Measurements from ENCODE around the gene CDKN2AIPNL.
"Not testable (repeated sequence)": the region's sequence is repeated elsewhere in the genome, so short reads cannot be mapped to it uniquely, and the experiment has no call there.

The CDKN2AIPNL gene

DNA sequence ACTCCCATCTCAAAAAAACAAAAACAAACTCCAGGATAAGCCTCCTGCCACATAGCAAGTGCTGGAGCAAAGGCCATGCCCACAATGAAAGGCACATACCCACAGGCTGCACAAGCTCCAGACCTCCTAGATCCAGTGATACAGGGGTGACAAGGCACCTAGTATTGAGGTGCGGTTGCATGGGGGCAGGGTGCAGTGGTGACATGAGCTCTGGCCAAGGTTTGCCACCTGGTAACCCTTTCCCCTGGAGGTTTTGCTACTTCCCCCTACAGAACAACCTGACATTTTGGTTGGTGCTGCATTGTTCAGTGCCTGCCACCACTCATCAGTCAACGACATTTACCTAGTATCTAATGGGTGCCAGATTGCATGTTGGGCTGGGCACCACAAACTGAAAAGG is 14.5 kb downstream of the CDKN2AIPNL start:
- no peak for DNase-seq (ENCODE audit: low spot score)

DNA sequence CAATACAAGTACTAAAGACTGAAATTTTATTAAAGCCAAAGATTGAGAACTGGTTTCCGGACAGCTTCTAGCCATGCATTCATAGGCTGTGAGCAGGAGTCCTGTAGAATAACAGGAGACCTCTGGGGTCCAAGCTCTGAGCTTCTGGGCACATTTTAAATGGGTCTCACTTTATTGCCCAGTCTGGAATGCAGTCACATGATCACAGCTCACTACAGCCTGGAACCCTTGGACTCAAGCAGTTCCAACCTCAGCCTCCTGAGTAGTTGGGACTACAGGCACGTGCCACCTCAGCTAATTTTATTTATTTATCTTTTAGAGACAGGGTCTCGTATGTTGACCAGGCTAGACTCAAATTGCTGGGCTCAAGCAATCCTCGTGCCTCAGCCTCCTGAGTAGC is 15.4 kb downstream of the CDKN2AIPNL start:
- DNase-seq (ENCODE audit: low spot score), result no peak

DNA sequence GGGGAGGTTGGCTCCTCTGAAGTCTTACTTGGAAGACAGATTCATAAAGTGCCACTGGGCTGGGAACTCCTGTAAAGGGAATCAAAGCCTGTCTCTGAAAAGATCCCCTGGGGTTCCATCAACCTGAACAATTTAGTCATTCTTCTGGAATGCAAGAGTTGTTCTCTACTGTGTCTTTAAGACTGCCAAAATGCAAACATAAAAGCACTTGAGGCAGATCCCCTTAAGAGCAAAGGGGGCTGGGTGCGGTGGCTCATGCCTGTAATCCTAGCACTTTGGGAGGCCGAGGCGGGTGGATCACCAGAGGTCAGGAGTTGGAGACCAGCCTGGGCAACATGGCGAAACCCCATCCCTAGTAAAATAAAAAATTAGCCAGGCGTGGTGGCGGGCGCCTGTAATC is 16.7 kb downstream of the CDKN2AIPNL start:
- no peak for DNase-seq (ENCODE audit: low spot score)

DNA sequence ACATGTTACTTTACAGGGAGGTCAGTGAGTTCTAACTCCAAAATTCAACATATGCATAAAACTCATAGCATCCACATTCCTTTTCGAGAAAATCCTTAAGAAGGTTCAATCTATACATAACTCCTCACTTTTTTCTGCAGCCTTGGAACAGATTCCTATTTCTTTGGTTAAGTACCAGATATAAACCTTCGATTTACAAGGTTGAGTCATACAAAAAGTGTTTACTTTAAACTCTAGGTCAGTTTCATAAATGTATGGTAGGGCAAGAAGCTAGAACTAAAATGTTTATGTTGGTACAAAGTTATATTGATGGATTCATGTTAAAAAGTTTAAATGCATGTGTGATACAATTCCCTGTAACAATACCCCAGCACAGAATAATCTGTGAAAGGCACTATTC is 19.4 kb downstream of the CDKN2AIPNL start:
- no peak for DNase-seq (ENCODE audit: low spot score)

DNA sequence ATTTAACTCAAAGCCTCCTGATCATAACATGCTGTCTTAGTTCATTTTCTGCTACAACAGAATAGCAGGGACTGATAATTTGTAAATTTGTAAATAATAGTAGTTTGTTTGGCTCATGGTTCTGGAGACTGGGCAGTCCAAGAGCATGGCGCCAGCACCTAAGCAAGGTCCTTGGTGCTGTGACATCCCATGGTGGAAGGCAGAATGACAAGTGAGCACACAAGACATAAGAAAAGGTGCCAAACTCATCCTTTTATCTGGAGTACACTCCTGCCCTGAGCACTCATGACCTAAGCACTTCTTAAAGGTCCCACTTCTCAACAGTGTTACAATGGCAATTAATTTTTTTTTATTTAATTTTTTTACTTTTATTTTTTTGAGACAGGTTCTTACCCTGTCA is 24.2 kb downstream of the CDKN2AIPNL start:
- DNase-seq (ENCODE audit: low spot score), result no peak

DNA sequence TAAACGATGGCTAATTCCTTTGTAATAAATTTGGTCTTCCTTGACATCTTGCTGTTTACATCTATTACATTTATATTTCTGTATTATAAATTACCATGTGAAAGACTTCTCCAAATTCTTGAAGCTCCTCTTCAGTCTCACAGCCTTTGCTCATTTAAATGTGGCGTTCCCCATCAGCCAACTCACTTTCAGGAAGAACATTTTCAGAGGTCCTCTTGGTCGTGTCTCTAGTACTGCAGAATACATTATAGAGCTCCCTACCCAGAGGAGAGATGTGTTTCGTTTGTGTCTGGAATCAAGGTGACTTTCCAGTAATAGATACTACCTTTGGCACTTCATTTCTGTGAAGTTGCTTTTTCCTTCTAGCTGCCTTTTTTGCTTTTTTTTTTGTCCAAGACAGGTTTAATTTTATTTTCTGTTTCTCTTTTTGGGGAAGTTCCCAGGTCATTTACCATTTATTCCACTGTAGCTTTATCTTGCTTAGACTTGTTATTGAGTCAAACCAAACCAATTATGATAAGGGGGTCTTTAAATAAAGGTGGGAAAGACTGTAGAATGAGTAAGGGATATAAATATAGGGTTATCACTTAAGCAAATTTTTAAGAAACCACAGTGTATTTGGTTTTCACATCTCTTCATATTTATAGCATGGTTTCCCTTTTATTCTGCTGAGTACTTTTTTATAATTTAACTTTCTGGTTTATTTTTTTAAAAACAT is 27.5 kb downstream of the CDKN2AIPNL start:
- DNase-seq (ENCODE audit: low spot score), result no peak

DNA sequence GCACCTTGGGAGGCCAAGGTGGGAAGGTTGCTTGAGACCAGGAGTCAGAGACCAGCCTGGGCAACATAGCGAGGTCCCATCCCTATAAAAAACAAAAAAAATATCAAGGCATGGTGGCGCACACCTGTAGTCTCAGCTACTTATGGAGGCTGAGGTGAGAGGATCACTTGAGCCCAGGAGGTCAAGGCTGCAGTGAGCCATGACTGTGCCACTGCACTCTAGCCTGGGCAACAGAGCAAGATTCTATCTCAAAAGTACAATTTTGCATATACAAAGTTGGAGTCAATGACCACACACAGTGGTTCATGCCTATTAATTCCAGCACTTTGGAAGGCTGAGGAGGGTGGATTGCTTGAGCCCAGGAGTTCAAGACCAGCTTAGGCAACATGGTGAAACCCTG is 29.5 kb downstream of the CDKN2AIPNL start:
- DNase-seq (ENCODE audit: low spot score), result not testable (repeated sequence)

DNA sequence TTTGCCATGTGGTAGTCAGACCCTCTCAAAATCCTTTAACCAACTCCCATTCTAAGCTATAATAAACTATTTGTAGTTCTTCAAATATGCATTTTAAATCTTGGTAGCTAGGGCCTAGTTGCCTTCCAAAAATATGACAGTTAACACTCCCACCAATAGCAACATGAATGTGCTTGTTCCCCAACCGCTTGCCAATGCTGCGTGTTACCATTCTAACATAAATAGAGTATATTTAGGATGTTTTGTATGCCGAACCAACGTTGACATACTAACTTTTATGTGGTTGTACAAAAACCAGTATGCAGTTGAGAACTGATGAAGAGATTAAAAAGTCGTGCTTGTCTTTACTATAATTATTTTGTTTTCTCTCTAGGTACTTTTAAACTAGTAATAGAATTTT is 31.3 kb downstream of the CDKN2AIPNL start:
- DNase-seq (ENCODE audit: low spot score), result no peak

DNA sequence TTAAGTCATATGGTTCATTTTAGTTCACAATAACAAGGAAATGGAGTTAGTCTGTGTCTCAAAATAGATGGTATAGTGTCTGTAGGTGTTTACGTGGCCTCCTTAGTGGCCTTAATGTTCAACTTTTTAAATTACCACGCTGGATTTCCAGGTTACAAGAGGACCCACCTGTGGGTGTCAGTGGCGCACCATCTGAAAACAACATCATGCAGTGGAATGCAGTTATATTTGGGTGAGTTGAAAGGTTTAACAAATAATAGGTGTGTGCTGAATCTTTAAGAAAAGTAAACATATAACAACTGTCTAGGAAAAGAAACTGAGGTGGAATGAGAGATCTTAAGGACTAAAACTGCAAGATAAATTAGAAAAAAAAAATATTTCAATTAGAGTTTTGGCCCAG is 37.4 kb downstream of the CDKN2AIPNL start:
- no peak for DNase-seq (ENCODE audit: low spot score)

DNA sequence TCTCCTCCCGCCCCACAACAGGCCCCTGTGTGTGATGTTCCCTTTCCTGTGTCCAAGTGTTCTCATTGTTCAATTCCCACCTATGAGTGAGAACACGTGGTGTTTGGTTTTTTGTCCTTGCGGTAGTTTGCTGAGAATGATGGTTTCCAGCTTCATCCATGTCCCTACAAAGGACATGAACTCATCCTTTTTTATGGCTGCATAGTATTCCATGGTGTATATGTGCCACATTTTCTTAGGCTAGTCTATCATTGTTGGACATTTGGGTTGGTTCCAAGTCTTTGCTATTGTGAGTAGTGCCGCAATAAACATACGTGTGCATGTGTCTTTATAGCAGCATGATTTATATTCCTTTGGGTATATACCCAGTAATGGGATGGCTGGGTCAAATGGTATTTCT is 38.0 kb downstream of the CDKN2AIPNL start:
- not testable (repeated sequence) for DNase-seq (ENCODE audit: low spot score)

DNA sequence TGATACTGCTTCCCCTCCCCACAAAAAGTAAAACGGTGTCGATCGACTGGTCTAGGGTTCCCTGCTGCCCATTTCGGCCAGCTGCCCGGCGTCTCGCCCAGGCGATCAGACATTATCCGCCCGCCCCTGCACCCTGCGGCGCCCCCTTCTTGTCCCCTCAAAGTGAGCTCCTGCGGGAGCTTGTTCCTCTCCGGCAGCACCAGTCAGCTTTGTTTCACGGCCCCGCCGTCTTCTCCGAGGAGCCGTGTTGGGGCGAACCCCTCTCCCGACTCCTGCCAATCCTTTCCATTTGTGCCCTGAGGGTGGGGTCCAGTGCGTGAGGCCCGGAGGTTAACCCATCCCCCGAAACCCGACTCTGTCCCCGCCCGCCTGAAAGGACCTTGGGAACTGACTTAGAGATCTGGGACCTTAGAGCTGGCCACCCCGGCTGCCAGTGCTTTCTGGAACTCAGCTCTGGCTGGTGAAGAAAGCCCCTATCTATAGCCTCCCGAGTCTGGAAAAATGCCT is 39.8 kb downstream of the CDKN2AIPNL start:
- DNase-seq (ENCODE audit: low spot score), result peak; percentile 38

DNA sequence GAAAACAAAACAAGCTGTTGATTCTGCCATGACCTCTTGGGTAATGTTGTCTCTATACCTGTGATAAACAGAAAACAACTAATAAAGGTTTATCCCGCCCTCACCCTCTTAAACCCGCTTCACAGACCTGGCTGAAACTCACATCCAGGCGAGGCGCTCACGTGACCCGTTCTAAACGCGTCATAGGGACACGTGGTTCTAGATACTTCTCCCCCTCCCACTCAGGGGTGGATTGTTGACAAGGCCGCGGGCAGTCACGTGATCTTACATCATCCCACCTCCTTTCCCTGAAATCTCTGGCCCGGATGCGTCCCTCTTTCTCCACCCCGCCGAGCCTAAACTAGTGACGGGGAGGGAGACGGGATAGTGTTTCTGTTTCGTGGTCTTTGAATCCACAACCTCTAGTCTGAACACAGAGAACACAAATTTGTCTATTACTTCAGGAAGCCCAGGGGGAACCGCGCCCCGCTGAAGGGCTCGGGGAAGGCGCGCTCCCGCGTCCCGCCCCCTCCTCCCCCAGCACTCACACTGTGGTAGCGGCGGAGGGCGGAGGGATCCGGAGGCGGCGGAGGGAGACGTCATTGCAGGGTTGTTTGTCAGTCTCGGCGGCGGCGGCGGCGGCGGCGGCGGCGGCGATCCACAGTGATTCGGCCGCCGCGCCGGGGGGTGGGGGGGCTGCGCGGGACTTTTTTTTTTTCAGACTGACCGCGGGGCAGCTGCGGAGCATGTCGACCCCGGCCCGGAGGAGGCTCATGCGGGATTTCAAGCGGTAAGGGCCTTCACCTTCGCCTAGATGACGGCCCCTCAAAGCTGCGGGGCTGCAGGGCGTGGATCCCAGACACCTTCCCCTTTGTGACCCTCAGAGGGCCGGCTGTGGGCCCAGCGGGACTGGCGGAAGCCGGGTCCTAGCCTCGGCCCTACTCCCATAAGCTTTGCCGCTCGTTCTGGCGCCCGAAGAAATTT is 40.5 kb downstream of the CDKN2AIPNL start, which contains the start of gene UBE2B:
Gene UBE2B, plus strand, starts transcription at position 699 of the 963 bp plus-strand sequence. Its CDS starts 27 bp downstream, at position 726.
- DNase-seq (ENCODE audit: low spot score), result peak; percentile 98

DNA sequence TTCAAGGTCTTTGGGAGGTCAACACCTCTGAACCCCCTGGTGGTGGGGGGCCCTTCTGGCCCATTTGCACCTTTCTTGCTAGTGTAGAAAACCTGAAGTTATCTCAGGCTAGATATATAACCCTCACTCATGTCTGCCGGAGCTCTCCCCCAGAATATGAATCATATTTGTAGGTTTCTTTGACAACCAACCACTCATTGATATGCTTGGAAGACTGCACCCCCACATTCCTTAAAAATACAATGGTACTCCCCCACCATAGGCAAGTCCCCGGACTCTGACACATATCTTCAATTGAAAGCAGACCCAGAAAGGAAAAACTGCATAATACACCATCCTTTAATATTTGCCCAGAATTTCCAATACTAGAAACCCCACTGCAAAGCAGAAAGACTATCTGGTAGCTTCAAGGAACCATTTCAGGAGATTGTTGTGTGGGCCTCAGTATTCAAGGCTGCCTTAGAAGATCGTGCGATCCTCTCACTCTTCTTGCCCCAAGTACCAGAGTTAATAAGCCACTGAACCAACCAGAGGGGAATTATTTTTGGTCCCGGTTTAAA is 41.3 kb downstream of the CDKN2AIPNL start:
- no peak for DNase-seq (ENCODE audit: low spot score)

DNA sequence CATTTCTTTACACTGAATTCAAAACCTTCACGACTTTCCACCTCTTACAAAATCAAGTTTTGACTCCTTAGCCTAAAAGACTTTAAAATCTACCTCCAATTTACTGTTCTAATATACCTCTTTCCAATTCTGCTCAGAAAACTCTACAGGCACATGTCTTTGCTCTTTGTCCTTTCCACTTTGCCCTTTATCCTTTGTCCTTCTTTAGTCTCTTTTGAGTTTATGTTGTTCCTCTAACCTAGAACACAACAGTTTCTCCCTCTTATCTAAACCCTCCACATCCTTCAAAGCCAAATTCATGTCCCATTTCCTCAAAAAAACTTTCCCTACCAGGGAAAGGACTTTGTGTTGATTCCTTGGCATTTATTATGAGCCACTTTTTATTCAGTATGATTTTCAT is 46.1 kb downstream of the CDKN2AIPNL start:
- no peak for DNase-seq (ENCODE audit: low spot score)

DNA sequence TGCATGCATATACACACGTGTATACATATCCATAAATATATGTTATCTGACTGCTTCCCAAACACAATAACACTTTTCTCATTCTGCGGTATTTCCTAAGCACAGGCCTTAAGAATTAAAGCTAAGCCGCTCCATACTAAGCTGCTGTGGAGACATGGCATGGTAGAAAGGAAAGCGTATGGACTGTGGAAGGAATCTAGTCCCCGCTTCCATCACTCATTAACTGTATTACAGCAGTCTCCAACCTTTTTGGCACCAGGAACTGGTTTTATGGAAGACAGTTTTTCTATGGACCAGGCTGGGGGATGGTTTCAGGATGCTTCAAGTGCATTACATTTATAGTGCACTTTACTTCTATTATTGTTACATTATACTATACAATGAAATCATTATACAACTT is 56.0 kb downstream of the CDKN2AIPNL start:
- no peak for DNase-seq (ENCODE audit: low spot score)
